Heart right ventricle (tissue), 16 donors: Measurements from ENCODE around the gene CDKN2AIP. TPM values are rescaled to one million over a fixed set of nuclear protein-coding genes. Genes with fewer than 3 reads are reported as not detected.
A peak's percentile ranks its signal among the peaks of the same experiment; 100 is the strongest.

ENCODE experiments used
- ATAC-seq, 8 donors: fragments of 200-7000 bp; cut with Tn5 transposase; one replicate each; pipeline ENCODE4 v1.9.1; 2020; ENCODE audit warnings: mild to moderate bottlenecking in 8 of 8, moderate library complexity in 8 of 8, moderate number of reproducible peaks in 1 of 8
- DNase-seq, 2 donors: peaks; one replicate each; pipeline ENCODE4 v3.0.0-alpha.2; 2020
- H3K27ac ChIP-seq, 10 donors: fragments of 200-600 bp; sonication (generic) in 2 of 10; one replicate each; pipeline versions ENCODE4 v1.5.0 to v1.8.0; 2020 to 2022; ENCODE audit warnings: mild to moderate bottlenecking in 3 of 10
- H3K27me3 ChIP-seq, 7 donors: fragments of 200-600 bp; one replicate each; pipeline ENCODE4 v1.8.0; 2021 to 2022; ENCODE audit warnings: mild to moderate bottlenecking in 2 of 7
- H3K36me3 ChIP-seq, 9 donors: fragments of 200-600 bp; sonication (generic) in 1 of 9; one replicate each; pipeline versions ENCODE4 v1.5.0 to v1.8.0; 2020 to 2022; ENCODE audit warnings: mild to moderate bottlenecking in 2 of 9
- H3K4me1 ChIP-seq, 9 donors: fragments of 200-600 bp; sonication (generic) in 1 of 9; one replicate each; pipeline versions ENCODE4 v1.5.0 to v1.8.0; 2020 to 2022; ENCODE audit warnings: mild to moderate bottlenecking in 4 of 9
- H3K4me3 ChIP-seq, 10 donors: fragments of 200-600 bp; sonication (generic) in 2 of 10; one replicate each; pipeline versions ENCODE4 v1.5.0 to v1.8.0; 2020 to 2022; ENCODE audit warnings: mild to moderate bottlenecking in 7 of 10, moderate library complexity in 2 of 10
- H3K9me3 ChIP-seq, 11 donors: fragments of 200-600 bp in 10 of 11; sonication (generic) in 2 of 11; one replicate each; pipeline versions ENCODE4 v1.5.0 to v1.8.0; 2013 to 2022; ENCODE audit warnings: mild to moderate bottlenecking in 2 of 11, control low read depth in 1 of 11, moderate library complexity in 1 of 11
- WGBS, 2 donors: extraction: QIAGEN DNeasy Blood & Tissue Kit; methylation state at CpG; one replicate each; pipeline ENCODE4 v1.1.7; 2013; ENCODE audit warnings: inconsistent platforms in 1 of 2; 5-methylcytosine and 5-hydroxymethylcytosine counted together
- intact Hi-C, 10 donors: fragments of 100-400 bp; cut with DNase I; formaldehyde crosslinking; loops; one replicate each; pipeline versions ENCODE4 v1.11.1 to v1.14.2; 2022
- polyA plus RNA-seq, 2 donors: library from polyadenylated mRNA; stranded (reverse); fragments of 200-250 nt; gene quantifications; one replicate each; pipeline ENCODE4 v1.2.3, GENCODE V29; 2013
- total RNA-seq, 10 donors: library from RNA; stranded (reverse); fragmentation: NEBNext Ultra II Directional in 3 of 10; extraction: Animal tissue kit (Norgen Biotek cat#: 25700) in 3 of 10; gene quantifications; one replicate each; pipeline versions ENCODE4 v1.2.1 to v1.2.4, GENCODE V29; 2021 to 2023
- TF ChIP-seq, protein P1 (sequence below), 9 donors: fragments of 200-600 bp; sonication (generic) in 2 of 9; IDR thresholded peaks; one replicate each; pipeline versions ENCODE4 v1.5.0 to v1.8.0; 2021 to 2022; ENCODE audit warnings: antibody characterized with exemption in 9 of 9, mild to moderate bottlenecking in 5 of 9, moderate library complexity in 1 of 9
- donor health status: Arrhythmogenic right ventricular cardiomyopathy.
- donor health status: ischemic (EF 13 %, LVEDD 7.1; RV severe dilation, severe dysfunction).
- donor health status: healthy with polysubstance abuse.
- donor health status: DM: no; HTN: yes; CAD: no.
- donor health status: DM: no; HTN: no; CAD: no.
- donor health status: ischemic (EF 25% LVEDD 6.9; RV normal size, moderate dysfunction).
- donor health status: ischemic (EF 25% LVEDD 5.7; RV mildly dilated, moderate dysfunction).
- donor health status: healthy.
- donor health status: DM: yes; HTN: yes; CAD: no.
- donor health status: Ischemic cardiomyopathy.
- donor health status: ischemic (EF 35%, LVEDD 5.7; RV mildly dilated, moderate dysfunction).
- donor health status: nonischemic (EF 11% LVEDD 7.7; RV severe dilation, severe dysfunction).
- donor health status: DM: yes; HTN: yes; CAD: no.
- donor health status: PGD.
- donor health status: ischemic (EF 29% LVEDD 5.4; RV normal size, mild dysfunction).
- donor health status: nonischemic (EF 23%, LVEDD 6.1; RV moderate dilation, normal function).

The CDKN2AIP gene
- total and polyA plus RNA-seq, 12 donors, result 5.6 to 12.7 (median 9.7) TPM

DNA sequence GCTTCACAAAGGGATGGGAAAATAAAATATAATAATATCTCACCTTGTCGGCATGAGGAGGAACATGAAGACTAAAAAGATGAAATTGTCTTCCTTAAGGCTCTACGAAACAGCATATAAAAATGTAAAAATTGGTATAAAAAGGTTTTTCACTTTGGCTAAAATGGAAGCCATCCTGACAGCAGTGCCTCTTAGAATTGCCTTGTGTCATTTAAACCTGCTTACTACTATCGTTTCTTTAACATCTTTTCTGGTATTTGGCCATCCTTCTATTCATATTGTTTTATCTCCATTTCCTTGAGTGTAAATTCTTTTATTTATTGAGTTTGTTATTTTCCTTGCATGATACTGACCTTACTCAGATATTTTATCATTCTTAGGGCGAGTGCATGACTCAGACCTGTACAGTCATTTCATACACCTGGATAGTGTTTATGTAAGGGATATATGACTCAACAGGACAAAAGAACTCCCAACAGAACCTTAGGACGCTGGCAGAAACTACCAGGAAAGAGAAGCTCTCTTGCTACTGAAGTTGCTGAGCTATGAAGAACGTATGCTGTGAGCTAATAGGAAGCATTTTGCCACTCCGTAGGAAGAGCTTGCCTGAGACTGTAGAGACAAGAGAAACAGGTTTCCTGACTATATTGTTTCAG is 5.8 kb upstream of the CDKN2AIP start:
- DNase-seq (no peak), ATAC-seq (no peak)
- H3K4me3 ChIP-seq, result no peak overlapping the region
- 76 to 81% methylated on average over 7 of the region's 7 CpGs for WGBS, 2 donors
- no peaks in the 10 kb centered on the region for H3K36me3 ChIP-seq
- H3K27ac ChIP-seq, result no peak overlapping the region
- intact Hi-C loops, result no loop called here
- H3K27me3 ChIP-seq, result no peaks in the 10 kb centered on the region
- H3K4me1 ChIP-seq, result peaks cover 0 to 13% (median 8%) of the 10 kb centered on the region in 9 donors
- H3K9me3 ChIP-seq, result no peaks in the 10 kb centered on the region
- TF ChIP-seq, protein P1, sequence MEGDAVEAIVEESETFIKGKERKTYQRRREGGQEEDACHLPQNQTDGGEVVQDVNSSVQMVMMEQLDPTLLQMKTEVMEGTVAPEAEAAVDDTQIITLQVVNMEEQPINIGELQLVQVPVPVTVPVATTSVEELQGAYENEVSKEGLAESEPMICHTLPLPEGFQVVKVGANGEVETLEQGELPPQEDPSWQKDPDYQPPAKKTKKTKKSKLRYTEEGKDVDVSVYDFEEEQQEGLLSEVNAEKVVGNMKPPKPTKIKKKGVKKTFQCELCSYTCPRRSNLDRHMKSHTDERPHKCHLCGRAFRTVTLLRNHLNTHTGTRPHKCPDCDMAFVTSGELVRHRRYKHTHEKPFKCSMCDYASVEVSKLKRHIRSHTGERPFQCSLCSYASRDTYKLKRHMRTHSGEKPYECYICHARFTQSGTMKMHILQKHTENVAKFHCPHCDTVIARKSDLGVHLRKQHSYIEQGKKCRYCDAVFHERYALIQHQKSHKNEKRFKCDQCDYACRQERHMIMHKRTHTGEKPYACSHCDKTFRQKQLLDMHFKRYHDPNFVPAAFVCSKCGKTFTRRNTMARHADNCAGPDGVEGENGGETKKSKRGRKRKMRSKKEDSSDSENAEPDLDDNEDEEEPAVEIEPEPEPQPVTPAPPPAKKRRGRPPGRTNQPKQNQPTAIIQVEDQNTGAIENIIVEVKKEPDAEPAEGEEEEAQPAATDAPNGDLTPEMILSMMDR (IDR thresholded peaks at IDR 0.05), result no peak

GRCh38 chr4:183441276-183441675 is 3.2 kb upstream of the CDKN2AIP start:
- H3K27ac ChIP-seq, result no peak overlapping the region
- 84 to 89% methylated on average over 1 of the region's 1 CpG for WGBS, 2 donors
- ATAC-seq (no peak), DNase-seq (no peak)
- H3K4me3 ChIP-seq, result no peak overlapping the region
- peaks cover 0 to 23% (median 21%) of the 10 kb centered on the region in 9 donors for H3K4me1 ChIP-seq
- intact Hi-C loops, result loop anchor here in 3 of 10 donors (5.0 to 10.0 kb wide), 2 partner anchors 61 to 64 kb away; partner anchors contain the start of gene ING2 (in 1 of the 3)
- no peaks in the 10 kb centered on the region for H3K9me3 ChIP-seq
- H3K36me3 ChIP-seq, result peaks cover 0 to 7% (median 4%) of the 10 kb centered on the region in 9 donors
- TF ChIP-seq, protein P1 (IDR thresholded peaks at IDR 0.05), result no peak
- H3K27me3 ChIP-seq, result no peaks in the 10 kb centered on the region

- peak; percentile 31 to 71 (median 48) for ATAC-seq
- TF ChIP-seq, protein P1 (IDR thresholded peaks at IDR 0.05), result peak in 1 of 9 donors; percentile 13
- WGBS, 2 donors, result 2% methylated on average over 30 of the region's 30 CpGs
- Histone ChIP-seq H3K36me3 (peaks cover 0 to 32% (median 19%) of the 10 kb centered on the region in 9 donors), H3K4me3 (peak overlapping the region; percentile 68 to 99 (median 94)), H3K27me3 (no peaks in the 10 kb centered on the region), H3K4me1 (peaks cover 0 to 48% (median 41%) of the 10 kb centered on the region in 9 donors), H3K9me3 (no peaks in the 10 kb centered on the region), H3K27ac (peak overlapping the region; percentile 94 to 100 (median 98))
- intact Hi-C loops, result loop anchor here in 4 of 10 donors (2.0 to 10.0 kb wide), 3 partner anchors 59 to 61 kb away; partner anchors contain the start of gene ING2 (in 2 of the 4)
- DNase-seq, result no peak
Observed at GRCh38 chr4:183443655-183444213, 702 bp upstream of the CDKN2AIP start.

- peaks cover 0 to 59% (median 51%) of the 10 kb centered on the region in 9 donors for H3K4me1 ChIP-seq
Observed at GRCh38 chr4:183445097-183445428, 627 bp downstream of the CDKN2AIP start.

More at GRCh38 chr4:183445097-183445428, 627 bp downstream of the CDKN2AIP start:
- TF ChIP-seq, protein P1 (IDR thresholded peaks at IDR 0.05), result no peak
- Histone ChIP-seq H3K36me3 (peaks cover 0 to 45% (median 23%) of the 10 kb centered on the region in 9 donors), H3K27ac (peak overlapping the region; percentile 94 to 100 (median 98)), H3K27me3 (no peaks in the 10 kb centered on the region), H3K9me3 (no peaks in the 10 kb centered on the region), H3K4me3 (peak overlapping the region; percentile 68 to 99 (median 94))
- DNase-seq (peak; percentile 27 to 46), ATAC-seq (peak; percentile 10 to 50 (median 28))
- intact Hi-C loops, result loop anchor here in 2 of 10 donors (2.0 to 10.0 kb wide), 2 partner anchors 60 kb away; partner anchors contain the start of gene ING2 (in 2 of the 2)
- 0% methylated on average over 26 of the region's 26 CpGs for WGBS, 2 donors
